Measurements from ENCODE around the gene CASKIN2.

CASKIN2 gene

GRCh38 chr17:75512926-75513640 is 2.3 kb downstream of the CASKIN2 start:
- Histone ChIP-seq H3K4me3 (ENCODE audit: low read depth in 1 of 2, low read length in 2 of 2) (peak overlapping the region in 1 of 2 donors; percentile 89), H3K36me3 (ENCODE audit: control insufficient read depth in 1 of 2, insufficient read depth in 2 of 2, low read length in 2 of 2) (peaks cover 5% of the 10 kb centered on the region in 2 donors), H3K27me3 (ENCODE audit: control insufficient read depth in 1 of 2, insufficient read depth in 2 of 2, low read length in 2 of 2) (no peaks in the 10 kb centered on the region), H3K27ac (ENCODE audit: low read depth, low read length) (no peak overlapping the region), H3K4me1 (ENCODE audit: control insufficient read depth in 1 of 2, insufficient read depth in 2 of 2, low read length in 2 of 2) (peaks cover 47 to 66% of the 10 kb centered on the region in 2 donors), H3K9me3 (ENCODE audit: control insufficient read depth in 1 of 2, low read length in 2 of 2) (no peaks in the 10 kb centered on the region), H3K9ac (ENCODE audit: low read depth in 1 of 2, low read length in 2 of 2) (no peak overlapping the region)

DNA sequence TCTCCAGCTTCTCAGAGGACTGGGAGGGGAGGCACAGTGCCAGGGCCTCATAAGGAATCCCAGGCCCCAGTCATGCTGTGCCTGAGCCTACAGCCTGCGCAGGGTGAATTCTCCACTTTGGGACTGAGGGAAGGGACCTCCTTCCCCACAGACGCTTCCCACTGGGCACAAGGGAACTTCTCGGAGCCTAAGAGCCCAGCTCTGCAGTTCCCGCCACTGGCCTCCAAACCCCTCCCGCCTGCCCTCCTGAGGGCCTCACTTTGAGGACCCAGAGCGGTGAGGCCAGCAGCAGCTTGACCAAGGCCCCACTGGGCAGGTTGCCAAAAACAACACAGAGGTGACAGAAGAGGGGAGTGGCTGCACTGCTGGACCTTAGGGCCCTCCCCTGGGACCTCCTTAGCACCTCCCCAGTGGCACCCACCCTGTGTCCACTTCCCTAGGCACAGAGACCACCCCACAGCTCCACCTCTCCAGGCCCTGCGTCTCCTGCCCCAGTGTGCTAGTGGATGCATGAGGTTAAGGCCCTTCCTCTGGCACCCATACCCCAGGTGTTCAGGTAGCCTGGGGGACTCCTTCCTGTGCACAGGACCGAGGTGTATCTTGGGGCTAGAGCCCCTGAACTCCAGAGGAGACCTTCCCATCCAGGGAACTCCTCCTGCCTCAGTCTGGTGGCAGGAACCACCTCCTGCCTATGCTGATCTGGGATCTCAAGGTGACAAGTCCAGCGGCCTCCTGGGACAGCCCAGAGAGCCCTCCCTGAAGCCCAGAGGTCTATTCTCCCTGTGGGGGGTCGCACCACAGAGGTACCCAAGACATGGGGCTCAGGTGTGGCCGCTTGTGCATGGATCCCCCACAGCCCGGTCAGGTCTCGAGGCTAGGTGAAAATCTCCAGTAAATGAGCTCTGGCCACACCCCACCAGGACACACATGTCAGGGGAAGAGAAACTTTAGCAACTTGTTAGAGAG is 3.4 kb downstream of the CASKIN2 start:
- Histone ChIP-seq H3K9ac (ENCODE audit: low read depth in 1 of 2, low read length in 2 of 2) (peak overlapping the region in 1 of 2 donors; percentile 26), H3K27me3 (ENCODE audit: control insufficient read depth in 1 of 2, insufficient read depth in 2 of 2, low read length in 2 of 2) (no peaks in the 10 kb centered on the region), H3K36me3 (ENCODE audit: control insufficient read depth in 1 of 2, insufficient read depth in 2 of 2, low read length in 2 of 2) (peaks cover 5 to 9% of the 10 kb centered on the region in 2 donors), H3K9me3 (ENCODE audit: control insufficient read depth in 1 of 2, low read length in 2 of 2) (no peaks in the 10 kb centered on the region), H3K27ac (ENCODE audit: low read depth, low read length) (peak overlapping the region; percentile 43), H3K4me3 (ENCODE audit: low read depth in 1 of 2, low read length in 2 of 2) (peak overlapping the region; percentile 39 to 40), H3K4me1 (ENCODE audit: control insufficient read depth in 1 of 2, insufficient read depth in 2 of 2, low read length in 2 of 2) (peaks cover 37 to 55% of the 10 kb centered on the region in 2 donors)

- Histone ChIP-seq H3K36me3 (ENCODE audit: control insufficient read depth in 1 of 2, insufficient read depth in 2 of 2, low read length in 2 of 2) (peaks cover 5 to 16% of the 10 kb centered on the region in 2 donors), H3K4me1 (ENCODE audit: control insufficient read depth in 1 of 2, insufficient read depth in 2 of 2, low read length in 2 of 2) (peaks cover 37 to 55% of the 10 kb centered on the region in 2 donors), H3K27me3 (ENCODE audit: control insufficient read depth in 1 of 2, insufficient read depth in 2 of 2, low read length in 2 of 2) (no peaks in the 10 kb centered on the region), H3K27ac (ENCODE audit: low read depth, low read length) (no peak overlapping the region), H3K4me3 (ENCODE audit: low read depth in 1 of 2, low read length in 2 of 2) (peak overlapping the region in 1 of 2 donors; percentile 40), H3K9ac (ENCODE audit: low read depth in 1 of 2, low read length in 2 of 2) (peak overlapping the region in 1 of 2 donors; percentile 26), H3K9me3 (ENCODE audit: control insufficient read depth in 1 of 2, low read length in 2 of 2) (no peaks in the 10 kb centered on the region)
Measured at GRCh38 chr17:75511270-75511609, 4.1 kb downstream of the CASKIN2 start.

DNA sequence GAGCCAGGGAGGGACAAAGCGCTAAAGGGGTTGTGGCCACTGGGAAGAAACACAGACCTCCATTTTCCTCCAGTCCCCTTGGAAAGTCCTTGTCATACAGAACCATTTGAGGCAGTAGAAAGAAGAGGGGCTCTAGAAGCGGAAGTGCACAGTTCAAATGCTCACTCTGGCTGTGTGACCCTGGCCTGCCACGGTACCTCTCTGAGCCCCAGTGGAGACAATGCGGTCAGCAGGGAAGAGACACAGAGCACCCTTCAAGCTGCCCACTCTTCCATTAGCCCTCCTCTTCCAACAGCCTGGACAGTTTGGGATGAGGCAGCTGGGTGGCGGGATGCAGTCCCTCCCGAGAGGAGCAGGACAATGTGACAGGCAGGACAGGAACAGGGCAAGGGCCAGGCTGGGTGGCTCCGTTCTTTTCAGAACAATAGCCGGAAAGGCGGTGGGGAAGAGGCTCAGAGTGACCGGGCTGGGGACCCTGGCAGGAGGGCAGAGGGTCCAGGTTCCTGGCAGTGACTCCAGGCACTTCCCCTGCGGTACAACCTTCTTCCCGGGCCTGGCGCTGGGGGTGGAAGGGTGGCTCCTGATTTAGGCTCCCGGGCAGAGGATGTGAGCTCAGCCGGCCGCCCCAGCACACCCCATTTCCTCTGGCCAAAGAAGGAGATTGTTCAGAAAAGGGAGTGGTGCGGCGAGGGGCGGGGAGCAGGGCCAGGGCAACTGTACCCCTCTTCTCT is 5.6 kb downstream of the CASKIN2 start:
- Histone ChIP-seq H3K4me3 (ENCODE audit: low read depth in 1 of 2, low read length in 2 of 2) (peak overlapping the region; percentile 10 to 20), H3K27me3 (ENCODE audit: control insufficient read depth in 1 of 2, insufficient read depth in 2 of 2, low read length in 2 of 2) (no peaks in the 10 kb centered on the region), H3K27ac (ENCODE audit: low read depth, low read length) (peak overlapping the region; percentile 4), H3K4me1 (ENCODE audit: control insufficient read depth in 1 of 2, insufficient read depth in 2 of 2, low read length in 2 of 2) (peaks cover 37 to 50% of the 10 kb centered on the region in 2 donors), H3K9me3 (ENCODE audit: control insufficient read depth in 1 of 2, low read length in 2 of 2) (no peaks in the 10 kb centered on the region), H3K36me3 (ENCODE audit: control insufficient read depth in 1 of 2, insufficient read depth in 2 of 2, low read length in 2 of 2) (peaks cover 14 to 27% of the 10 kb centered on the region in 2 donors), H3K9ac (ENCODE audit: low read depth in 1 of 2, low read length in 2 of 2) (no peak overlapping the region)

DNA sequence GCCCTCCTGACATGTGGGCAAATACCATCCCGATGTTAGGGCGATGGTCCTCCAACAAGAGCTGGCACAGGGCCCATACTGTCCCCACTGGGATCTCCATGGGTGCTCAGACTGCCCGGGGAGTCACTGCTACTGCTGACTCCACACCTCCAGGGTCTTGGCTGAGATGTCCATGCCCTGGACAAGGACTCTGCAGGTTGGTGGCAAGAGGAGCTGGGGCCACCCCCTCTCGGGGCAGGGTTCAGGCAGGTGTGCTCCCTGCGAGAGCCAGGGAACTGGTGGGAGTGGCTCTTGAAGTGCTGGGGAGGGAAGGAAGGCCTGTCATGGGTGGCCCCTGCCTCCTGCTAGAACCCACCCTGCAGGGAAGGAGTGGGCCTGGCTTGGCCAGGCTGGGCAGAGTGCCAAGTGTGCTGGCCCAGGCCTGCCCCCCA is 6.4 kb downstream of the CASKIN2 start:
- H3K27ac ChIP-seq (ENCODE audit: low read depth, low read length): no peak overlapping the region
- H3K36me3 ChIP-seq (ENCODE audit: control insufficient read depth in 1 of 2, insufficient read depth in 2 of 2, low read length in 2 of 2): peaks cover 14 to 27% of the 10 kb centered on the region in 2 donors
- H3K9me3 ChIP-seq (ENCODE audit: control insufficient read depth in 1 of 2, low read length in 2 of 2): no peaks in the 10 kb centered on the region
- H3K27me3 ChIP-seq (ENCODE audit: control insufficient read depth in 1 of 2, insufficient read depth in 2 of 2, low read length in 2 of 2): no peaks in the 10 kb centered on the region
- H3K4me3 ChIP-seq (ENCODE audit: low read depth in 1 of 2, low read length in 2 of 2): peak overlapping the region in 1 of 2 donors; percentile 20
- H3K9ac ChIP-seq (ENCODE audit: low read depth in 1 of 2, low read length in 2 of 2): no peak overlapping the region
- H3K4me1 ChIP-seq (ENCODE audit: control insufficient read depth in 1 of 2, insufficient read depth in 2 of 2, low read length in 2 of 2): peaks cover 35 to 47% of the 10 kb centered on the region in 2 donors

- Histone ChIP-seq H3K4me3 (ENCODE audit: low read depth in 1 of 2, low read length in 2 of 2) (no peak overlapping the region), H3K9ac (ENCODE audit: low read depth in 1 of 2, low read length in 2 of 2) (no peak overlapping the region), H3K27me3 (ENCODE audit: control insufficient read depth in 1 of 2, insufficient read depth in 2 of 2, low read length in 2 of 2) (no peaks in the 10 kb centered on the region), H3K36me3 (ENCODE audit: control insufficient read depth in 1 of 2, insufficient read depth in 2 of 2, low read length in 2 of 2) (peaks cover 9 to 32% of the 10 kb centered on the region in 2 donors), H3K9me3 (ENCODE audit: control insufficient read depth in 1 of 2, low read length in 2 of 2) (no peaks in the 10 kb centered on the region), H3K4me1 (ENCODE audit: control insufficient read depth in 1 of 2, insufficient read depth in 2 of 2, low read length in 2 of 2) (peaks cover 33 to 40% of the 10 kb centered on the region in 2 donors), H3K27ac (ENCODE audit: low read depth, low read length) (no peak overlapping the region)
Measured at GRCh38 chr17:75507733-75508719, 7.3 kb downstream of the CASKIN2 start.

GRCh38 chr17:75506888-75507287 is 8.4 kb downstream of the CASKIN2 start:
- H3K9ac ChIP-seq (ENCODE audit: low read depth in 1 of 2, low read length in 2 of 2): no peak overlapping the region
- H3K4me3 ChIP-seq (ENCODE audit: low read depth in 1 of 2, low read length in 2 of 2): no peak overlapping the region
- H3K27ac ChIP-seq (ENCODE audit: low read depth, low read length): no peak overlapping the region
- H3K4me1 ChIP-seq (ENCODE audit: control insufficient read depth in 1 of 2, insufficient read depth in 2 of 2, low read length in 2 of 2): peaks cover 26 to 34% of the 10 kb centered on the region in 2 donors
- H3K9me3 ChIP-seq (ENCODE audit: control insufficient read depth in 1 of 2, low read length in 2 of 2): no peaks in the 10 kb centered on the region
- peaks cover 9 to 33% of the 10 kb centered on the region in 2 donors for H3K36me3 ChIP-seq (ENCODE audit: control insufficient read depth in 1 of 2, insufficient read depth in 2 of 2, low read length in 2 of 2)
- H3K27me3 ChIP-seq (ENCODE audit: control insufficient read depth in 1 of 2, insufficient read depth in 2 of 2, low read length in 2 of 2): no peaks in the 10 kb centered on the region

DNA sequence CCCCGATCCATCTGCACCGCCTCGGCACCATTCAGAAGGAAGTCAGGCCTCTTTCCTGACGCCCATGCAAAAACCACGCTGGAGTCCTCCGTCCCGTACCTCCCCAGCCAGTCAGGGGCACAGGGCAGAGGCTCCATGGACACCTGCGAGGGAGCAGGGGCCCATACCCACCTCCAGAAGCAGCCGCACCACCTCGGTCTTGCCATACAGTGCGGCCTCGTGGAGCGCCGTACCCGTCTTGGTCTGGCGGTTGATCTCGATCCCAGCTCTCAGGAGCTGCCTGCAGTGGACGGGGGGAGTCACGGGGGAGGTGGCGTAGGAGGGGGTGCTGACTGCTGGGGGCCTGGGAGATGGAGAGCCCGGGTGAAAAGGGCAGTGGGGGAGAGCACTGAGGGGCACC is 9.2 kb downstream of the CASKIN2 start:
- Histone ChIP-seq H3K9me3 (ENCODE audit: control insufficient read depth in 1 of 2, low read length in 2 of 2) (no peaks in the 10 kb centered on the region), H3K36me3 (ENCODE audit: control insufficient read depth in 1 of 2, insufficient read depth in 2 of 2, low read length in 2 of 2) (peaks cover 9 to 33% of the 10 kb centered on the region in 2 donors), H3K4me3 (ENCODE audit: low read depth in 1 of 2, low read length in 2 of 2) (no peak overlapping the region), H3K9ac (ENCODE audit: low read depth in 1 of 2, low read length in 2 of 2) (no peak overlapping the region), H3K27ac (ENCODE audit: low read depth, low read length) (no peak overlapping the region), H3K4me1 (ENCODE audit: control insufficient read depth in 1 of 2, insufficient read depth in 2 of 2, low read length in 2 of 2) (peaks cover 21 to 27% of the 10 kb centered on the region in 2 donors), H3K27me3 (ENCODE audit: control insufficient read depth in 1 of 2, insufficient read depth in 2 of 2, low read length in 2 of 2) (no peaks in the 10 kb centered on the region)

DNA sequence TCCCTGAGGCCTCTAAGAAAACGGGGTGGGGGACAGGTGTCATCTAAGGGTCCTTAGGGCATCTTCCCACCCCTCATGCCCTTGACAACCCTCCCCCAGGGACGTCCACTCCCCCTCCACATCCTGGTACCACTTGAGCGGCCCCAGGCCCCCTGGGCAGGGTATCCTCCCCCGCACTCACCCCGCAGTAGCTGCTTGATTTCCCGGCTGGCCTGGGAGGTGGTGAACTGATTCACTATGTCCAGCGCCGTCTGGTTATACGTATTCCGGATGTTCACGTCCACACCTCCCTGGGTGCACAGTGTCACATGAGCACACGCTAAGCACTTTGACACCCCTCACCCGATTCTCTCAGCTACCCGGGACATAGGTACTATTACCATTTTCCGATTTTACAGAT is 9.7 kb downstream of the CASKIN2 start:
- H3K4me1 ChIP-seq (ENCODE audit: control insufficient read depth in 1 of 2, insufficient read depth in 2 of 2, low read length in 2 of 2): peaks cover 21 to 26% of the 10 kb centered on the region in 2 donors
- H3K27ac ChIP-seq (ENCODE audit: low read depth, low read length): no peak overlapping the region
- no peaks in the 10 kb centered on the region for H3K9me3 ChIP-seq (ENCODE audit: control insufficient read depth in 1 of 2, low read length in 2 of 2)
- H3K4me3 ChIP-seq (ENCODE audit: low read depth in 1 of 2, low read length in 2 of 2): no peak overlapping the region
- no peak overlapping the region for H3K9ac ChIP-seq (ENCODE audit: low read depth in 1 of 2, low read length in 2 of 2)
- peaks cover 9 to 36% of the 10 kb centered on the region in 2 donors for H3K36me3 ChIP-seq (ENCODE audit: control insufficient read depth in 1 of 2, insufficient read depth in 2 of 2, low read length in 2 of 2)
- H3K27me3 ChIP-seq (ENCODE audit: control insufficient read depth in 1 of 2, insufficient read depth in 2 of 2, low read length in 2 of 2): no peaks in the 10 kb centered on the region
